Calu3 (cell line): ENCODE measurements around the gene DLG2. TPM values are rescaled to one million over a fixed set of nuclear protein-coding genes. Genes with fewer than 3 reads are reported as not detected.

Experiments
- BruUV-seq: library from RNA; stranded (reverse); fragments of 400-500 nt; replicated peaks from 2 replicates; lab custom pipeline; 2021; lab: Mats Ljungman, UMichigan
- CTCF ChIA-PET: fragments of 300-600 bp; sonication (Branson Sonifier 250); formaldehyde crosslinking; loops from one replicate; lab custom pipeline; 2022; ENCODE audit warnings: antibody characterized with exemption; lab: Charles Lee
- DNase-seq: peaks from one replicate; pipeline ENCODE4 v3.0.0; 2022
- H3K27ac Mint-ChIP-seq: one replicate; pipeline ENCODE4 v1.8.0; 2022; ENCODE audit warnings: mixed read lengths; ENCODE audit not compliant: unreplicated experiment
- H3K27me3 Mint-ChIP-seq: one replicate; pipeline ENCODE4 v1.8.0; 2022; ENCODE audit warnings: mixed read lengths; ENCODE audit not compliant: unreplicated experiment
- H3K36me3 Mint-ChIP-seq: one replicate; pipeline ENCODE4 v1.8.0; 2022; ENCODE audit warnings: mild to moderate bottlenecking, moderate library complexity, mixed read lengths; ENCODE audit not compliant: insufficient read depth, unreplicated experiment
- H3K4me1 Mint-ChIP-seq: one replicate; pipeline ENCODE4 v1.8.0; 2022; ENCODE audit warnings: mild to moderate bottlenecking, low read depth, mixed read lengths; ENCODE audit not compliant: unreplicated experiment
- H3K4me3 Mint-ChIP-seq: one replicate; pipeline ENCODE4 v1.8.0; 2022; ENCODE audit warnings: mild to moderate bottlenecking, low read depth, moderate library complexity, mixed read lengths; ENCODE audit not compliant: unreplicated experiment
- H3K9me3 Mint-ChIP-seq: one replicate; pipeline ENCODE4 v1.8.0; 2022; ENCODE audit warnings: low read depth, mixed read lengths; ENCODE audit not compliant: unreplicated experiment
- intact Hi-C: fragments of 100-400 bp; cut with micrococcal nuclease; formaldehyde crosslinking; loops from one replicate; pipeline ENCODE4 v1.10.0; 2022; ENCODE audit not compliant: unreplicated experiment
- total RNA-seq: library from RNA; stranded (reverse); gene quantifications from 2 replicates; pipeline ENCODE4 v1.2.3, GENCODE V29; 2022
- TF ChIP-seq, protein P1 (sequence below): fragments of 200-600 bp; IDR thresholded peaks from one replicate; pipeline ENCODE4 v1.8.0; 2022; ENCODE audit warnings: antibody characterized with exemption; ENCODE audit not compliant: unreplicated experiment

The DLG2 gene
- total RNA-seq, 1 experiment from 2014 or later = 0.71 TPM

DNA sequence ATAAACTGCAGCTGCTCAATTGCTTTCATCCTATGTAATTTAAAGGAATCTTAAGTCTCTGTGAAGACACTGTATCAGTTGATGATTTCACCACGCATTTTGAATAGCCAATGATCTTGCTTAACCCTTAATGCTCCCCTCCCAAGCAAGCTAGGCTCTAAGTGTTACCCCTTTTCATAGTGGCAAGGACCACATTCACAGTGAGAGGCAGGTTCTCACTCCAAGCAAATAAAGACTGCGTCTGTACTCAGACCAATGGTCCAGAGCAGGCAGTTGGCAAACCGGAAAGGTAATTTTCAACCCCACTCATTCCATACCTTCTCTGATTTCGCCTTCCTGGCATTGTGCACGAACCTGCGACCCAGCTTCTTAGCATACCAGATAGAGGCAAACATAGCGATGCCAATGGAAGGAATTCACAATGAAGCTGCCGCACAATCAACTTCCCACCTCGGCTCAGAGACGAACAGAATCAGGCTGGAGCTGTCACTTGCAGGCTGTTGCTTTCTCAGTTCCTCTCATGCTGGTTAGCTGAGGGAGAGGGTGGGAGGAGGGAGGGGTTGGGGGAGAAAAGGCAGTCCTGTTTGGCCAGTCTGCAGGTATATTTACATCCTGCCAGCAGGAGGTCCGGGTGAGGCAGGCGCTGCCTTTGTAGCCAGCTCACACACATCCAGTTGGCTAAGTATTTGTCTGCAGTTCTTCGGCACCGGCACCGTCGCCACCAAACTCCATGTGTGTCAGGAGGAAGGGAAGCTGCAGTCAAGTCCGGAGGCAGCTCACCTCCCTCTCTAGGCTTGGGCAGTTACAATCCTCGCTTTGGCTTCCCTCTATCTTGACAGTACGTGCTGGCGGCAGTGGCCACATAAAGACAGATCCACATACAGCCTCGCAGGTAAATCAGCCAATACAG, 1189.8 kb downstream of the DLG2 start:
- no peak overlapping the region for H3K27ac Mint-ChIP-seq
- BruUV-seq = no TSS peak
- peak; percentile 39 for DNase-seq

DNA sequence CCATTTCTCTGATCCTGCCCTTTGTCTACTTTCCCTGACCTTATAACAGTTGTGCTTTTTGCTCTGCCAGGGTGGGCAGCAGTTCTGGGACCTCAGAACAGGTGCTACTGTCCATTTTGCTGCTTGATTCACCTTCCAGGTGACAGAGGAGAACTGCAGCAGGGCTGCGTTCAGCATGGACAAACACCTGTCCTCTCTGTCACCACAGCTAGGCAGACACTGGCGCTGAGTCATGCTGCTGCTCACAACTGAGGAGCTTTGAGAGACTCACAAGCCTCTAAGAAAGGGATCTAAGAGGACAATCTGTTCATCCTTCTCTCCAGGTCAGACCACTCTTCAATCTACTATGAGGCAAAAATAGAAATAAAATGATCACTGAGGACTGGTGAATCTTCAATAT, 1196.5 kb downstream of the DLG2 start:
- no TSS peak for BruUV-seq
- Mint-ChIP-seq H3K9me3 (peaks cover 3% of the 10 kb centered on the region), H3K27ac (no peak overlapping the region), H3K4me3 (no peak overlapping the region), H3K36me3 (no peaks in the 10 kb centered on the region), H3K4me1 (no peaks in the 10 kb centered on the region), H3K27me3 (peaks cover 13% of the 10 kb centered on the region)
- CTCF ChIA-PET = no interaction called here
- peak; percentile 2 for DNase-seq
- intact Hi-C loops = no loop called here
- TF ChIP-seq, protein P1, sequence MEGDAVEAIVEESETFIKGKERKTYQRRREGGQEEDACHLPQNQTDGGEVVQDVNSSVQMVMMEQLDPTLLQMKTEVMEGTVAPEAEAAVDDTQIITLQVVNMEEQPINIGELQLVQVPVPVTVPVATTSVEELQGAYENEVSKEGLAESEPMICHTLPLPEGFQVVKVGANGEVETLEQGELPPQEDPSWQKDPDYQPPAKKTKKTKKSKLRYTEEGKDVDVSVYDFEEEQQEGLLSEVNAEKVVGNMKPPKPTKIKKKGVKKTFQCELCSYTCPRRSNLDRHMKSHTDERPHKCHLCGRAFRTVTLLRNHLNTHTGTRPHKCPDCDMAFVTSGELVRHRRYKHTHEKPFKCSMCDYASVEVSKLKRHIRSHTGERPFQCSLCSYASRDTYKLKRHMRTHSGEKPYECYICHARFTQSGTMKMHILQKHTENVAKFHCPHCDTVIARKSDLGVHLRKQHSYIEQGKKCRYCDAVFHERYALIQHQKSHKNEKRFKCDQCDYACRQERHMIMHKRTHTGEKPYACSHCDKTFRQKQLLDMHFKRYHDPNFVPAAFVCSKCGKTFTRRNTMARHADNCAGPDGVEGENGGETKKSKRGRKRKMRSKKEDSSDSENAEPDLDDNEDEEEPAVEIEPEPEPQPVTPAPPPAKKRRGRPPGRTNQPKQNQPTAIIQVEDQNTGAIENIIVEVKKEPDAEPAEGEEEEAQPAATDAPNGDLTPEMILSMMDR = no peak

More for the DNA sequence above, 1189.8 kb downstream of the DLG2 start:
- Mint-ChIP-seq H3K27me3 (no peaks in the 10 kb centered on the region), H3K9me3 (no peaks in the 10 kb centered on the region), H3K36me3 (no peaks in the 10 kb centered on the region), H3K4me1 (no peaks in the 10 kb centered on the region), H3K4me3 (peak overlapping the region; percentile 51)
- intact Hi-C loops = no loop called here
- TF ChIP-seq, protein P1 = no peak
- CTCF ChIA-PET = interaction anchor here (0.6 kb wide), 3 partner anchors 52 to 936 kb away, joined by 4 to 7 read pairs (median 4); no protein-coding TSS in a partner anchor

DNA sequence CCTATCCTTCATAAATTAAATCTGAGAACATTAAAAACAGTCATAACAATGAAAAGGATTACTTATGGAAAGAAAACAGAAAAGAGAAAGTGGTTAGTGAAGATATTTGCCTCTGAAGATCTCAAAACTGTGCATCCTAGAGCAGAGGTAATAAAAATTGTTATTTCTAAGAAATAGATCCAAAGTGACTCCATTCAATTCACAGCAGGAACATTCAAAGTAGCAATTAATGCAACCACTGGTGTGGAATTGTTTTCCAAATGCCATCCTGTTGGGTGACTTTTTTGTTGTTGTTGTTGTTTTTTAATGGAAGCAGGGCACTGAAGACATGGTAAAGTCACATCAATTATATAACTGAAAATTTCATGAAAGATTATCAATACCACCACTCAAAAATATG, 1201.5 kb downstream of the DLG2 start:
- H3K27ac Mint-ChIP-seq = no peak overlapping the region
- BruUV-seq = no TSS peak
- H3K36me3 Mint-ChIP-seq = no peaks in the 10 kb centered on the region
- intact Hi-C loops = no loop called here
- TF ChIP-seq, protein P1 = no peak
- H3K27me3 Mint-ChIP-seq = peaks cover 26% of the 10 kb centered on the region
- DNase-seq = no peak
- H3K4me3 Mint-ChIP-seq = no peak overlapping the region
- H3K4me1 Mint-ChIP-seq = no peaks in the 10 kb centered on the region
- CTCF ChIA-PET = no interaction called here
- H3K9me3 Mint-ChIP-seq = peaks cover 3% of the 10 kb centered on the region

DNA sequence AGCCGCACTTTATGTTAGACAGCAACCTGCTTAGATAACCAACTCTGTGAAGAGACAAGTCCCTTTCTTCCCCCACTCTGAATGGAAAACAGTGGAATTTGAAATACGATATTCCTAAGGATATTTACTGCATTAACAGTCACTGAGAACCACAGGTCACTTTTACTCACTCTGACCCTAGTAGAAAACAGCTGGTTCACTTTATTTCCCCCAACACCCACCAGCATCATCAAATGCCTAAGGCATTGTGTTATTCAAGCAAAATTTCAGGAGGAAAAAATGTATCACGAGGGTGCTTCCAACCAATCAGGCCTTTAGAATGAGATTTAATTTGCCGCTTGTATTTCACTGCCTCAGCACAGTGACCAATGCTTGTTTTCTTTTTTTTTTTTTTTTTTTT, 1206.9 kb downstream of the DLG2 start:
- H3K4me3 Mint-ChIP-seq = no peak overlapping the region
- intact Hi-C loops = no loop called here
- H3K27ac Mint-ChIP-seq = no peak overlapping the region
- no peaks in the 10 kb centered on the region for H3K9me3 Mint-ChIP-seq
- no TSS peak for BruUV-seq
- CTCF ChIA-PET = interaction anchor here (0.6 kb wide), 1 partner anchor 104 kb away, joined by 3 read pairs; no protein-coding TSS in a partner anchor
- no peak for DNase-seq
- no peaks in the 10 kb centered on the region for H3K36me3 Mint-ChIP-seq
- H3K27me3 Mint-ChIP-seq = peaks cover 31% of the 10 kb centered on the region
- TF ChIP-seq, protein P1 = no peak
- H3K4me1 Mint-ChIP-seq = no peaks in the 10 kb centered on the region
